A549 treated with GW870086 at 1 μM for 4 hours (cell line): ENCODE measurements around the gene DPEP2. TPM values are rescaled to one million over a fixed set of nuclear protein-coding genes. Genes with fewer than 3 reads are reported as not detected.

Source experiments
- total RNA-seq: library from RNA; stranded (reverse); fragments of 200-300 nt; extraction: Qiagen RNA extraction; gene quantifications from 5 replicates; pipeline ENCODE4 v1.2.3, GENCODE V29; 2022; ENCODE audit warnings: low read depth

The DPEP2 gene, protein sequence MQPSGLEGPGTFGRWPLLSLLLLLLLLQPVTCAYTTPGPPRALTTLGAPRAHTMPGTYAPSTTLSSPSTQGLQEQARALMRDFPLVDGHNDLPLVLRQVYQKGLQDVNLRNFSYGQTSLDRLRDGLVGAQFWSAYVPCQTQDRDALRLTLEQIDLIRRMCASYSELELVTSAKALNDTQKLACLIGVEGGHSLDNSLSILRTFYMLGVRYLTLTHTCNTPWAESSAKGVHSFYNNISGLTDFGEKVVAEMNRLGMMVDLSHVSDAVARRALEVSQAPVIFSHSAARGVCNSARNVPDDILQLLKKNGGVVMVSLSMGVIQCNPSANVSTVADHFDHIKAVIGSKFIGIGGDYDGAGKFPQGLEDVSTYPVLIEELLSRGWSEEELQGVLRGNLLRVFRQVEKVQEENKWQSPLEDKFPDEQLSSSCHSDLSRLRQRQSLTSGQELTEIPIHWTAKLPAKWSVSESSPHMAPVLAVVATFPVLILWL
- total RNA-seq, result not detected in 5 replicates

GRCh38 chr16:67998779-67999688, at the start of gene DPEP2:
TSS of gene DPEP2 (minus strand) at chr16:67999484. CDS start at chr16:67993212, 6,272 bp downstream.

DNA sequence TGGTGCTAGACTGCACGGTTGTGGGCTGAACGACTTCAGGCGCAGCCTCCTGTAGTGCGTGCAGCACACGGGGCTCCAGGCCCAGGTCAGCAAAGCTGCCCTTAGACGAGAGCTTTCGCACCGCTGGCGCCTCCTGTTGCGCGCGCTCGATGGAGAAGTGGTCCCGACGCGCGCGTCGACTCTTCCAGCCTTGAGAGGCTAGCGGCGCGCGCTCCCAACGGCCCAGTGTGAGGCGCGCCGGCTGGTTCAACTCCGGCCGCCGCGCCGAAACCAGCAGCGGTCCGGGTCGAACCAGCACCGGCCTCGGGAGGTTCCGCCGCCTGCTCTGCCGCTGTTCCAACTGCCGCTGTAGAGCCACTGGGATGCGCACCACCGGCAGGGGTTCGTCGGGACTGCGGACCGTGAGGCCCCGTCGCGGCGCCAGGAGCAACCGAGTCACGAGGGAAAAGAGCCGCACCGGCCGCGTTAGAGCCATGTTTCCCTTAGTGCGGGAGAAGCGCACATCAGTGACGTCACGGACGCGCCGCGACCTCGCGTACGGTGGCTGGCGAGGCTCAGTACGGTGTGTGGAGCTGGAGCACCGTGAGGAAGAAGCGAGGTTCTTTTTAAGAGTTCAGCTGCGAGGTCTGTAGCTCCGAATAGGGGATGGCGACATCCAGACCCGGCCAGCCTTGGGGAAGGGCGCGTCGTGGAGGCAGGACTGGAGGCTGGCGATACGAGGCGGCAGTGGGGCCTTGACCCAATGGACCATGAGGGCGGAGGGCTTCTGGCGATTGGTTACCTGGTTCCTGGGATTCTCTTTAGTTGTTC, 23.6 kb upstream of the DPEP2 start, which contains the start of the genes DDX28 and DUS2:
TSS of gene DDX28 (minus strand) at position 505 of the 810 bp plus-strand sequence. CDS start at position 475, 30 bp downstream.
TSS of gene DUS2 (plus strand) at position 557 of the 810 bp plus-strand sequence. CDS start 14,740 bp downstream, outside the sequence.

GRCh38 chr16:68015681-68016080, 16.4 kb upstream of the DPEP2 start, which contains the start of gene DPEP2NB:
TSS of gene DPEP2NB (minus strand) at chr16:68015911. CDS start at chr16:68015770, 141 bp downstream.

DNA sequence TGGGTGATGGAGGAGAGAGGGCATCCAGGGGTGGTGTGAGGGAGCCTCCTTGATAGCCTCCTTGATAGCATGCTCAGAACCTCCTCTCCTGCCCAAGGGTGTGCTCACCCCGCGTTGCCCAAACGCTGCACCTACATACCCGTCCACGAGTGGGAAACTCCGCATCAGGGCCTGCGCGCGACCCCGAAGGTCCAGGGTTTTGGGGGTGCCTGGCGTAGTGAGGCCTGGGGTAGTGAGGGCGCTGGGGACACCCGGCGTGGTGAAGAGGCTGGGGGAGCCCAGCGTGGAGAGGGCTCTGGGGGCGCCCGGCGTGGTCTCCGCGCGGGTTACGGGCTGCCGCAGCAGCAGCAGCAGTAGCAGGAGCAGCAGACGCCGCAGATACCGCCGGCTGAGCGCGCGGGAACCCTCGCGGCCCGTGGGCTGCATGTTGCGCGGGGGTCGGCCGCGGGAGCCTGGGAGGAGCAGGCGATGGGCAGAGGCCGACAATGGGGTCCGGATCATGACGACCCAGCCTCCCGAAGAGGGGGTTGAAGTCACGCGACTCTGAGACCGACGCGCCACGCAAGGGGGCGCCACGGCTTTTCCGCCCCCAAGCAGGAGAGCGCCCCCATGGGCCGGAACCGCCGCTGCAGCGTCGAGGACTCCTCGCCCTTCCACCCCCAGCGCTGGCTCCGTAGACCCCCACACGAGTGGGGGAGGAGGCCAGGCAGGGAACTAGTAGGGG, 19.2 kb downstream of the DPEP2 start, which contains the start of gene DPEP3:
TSS of gene DPEP3 (minus strand) at position 545 of the 724 bp plus-strand sequence. CDS start at position 426, 119 bp downstream.

DNA sequence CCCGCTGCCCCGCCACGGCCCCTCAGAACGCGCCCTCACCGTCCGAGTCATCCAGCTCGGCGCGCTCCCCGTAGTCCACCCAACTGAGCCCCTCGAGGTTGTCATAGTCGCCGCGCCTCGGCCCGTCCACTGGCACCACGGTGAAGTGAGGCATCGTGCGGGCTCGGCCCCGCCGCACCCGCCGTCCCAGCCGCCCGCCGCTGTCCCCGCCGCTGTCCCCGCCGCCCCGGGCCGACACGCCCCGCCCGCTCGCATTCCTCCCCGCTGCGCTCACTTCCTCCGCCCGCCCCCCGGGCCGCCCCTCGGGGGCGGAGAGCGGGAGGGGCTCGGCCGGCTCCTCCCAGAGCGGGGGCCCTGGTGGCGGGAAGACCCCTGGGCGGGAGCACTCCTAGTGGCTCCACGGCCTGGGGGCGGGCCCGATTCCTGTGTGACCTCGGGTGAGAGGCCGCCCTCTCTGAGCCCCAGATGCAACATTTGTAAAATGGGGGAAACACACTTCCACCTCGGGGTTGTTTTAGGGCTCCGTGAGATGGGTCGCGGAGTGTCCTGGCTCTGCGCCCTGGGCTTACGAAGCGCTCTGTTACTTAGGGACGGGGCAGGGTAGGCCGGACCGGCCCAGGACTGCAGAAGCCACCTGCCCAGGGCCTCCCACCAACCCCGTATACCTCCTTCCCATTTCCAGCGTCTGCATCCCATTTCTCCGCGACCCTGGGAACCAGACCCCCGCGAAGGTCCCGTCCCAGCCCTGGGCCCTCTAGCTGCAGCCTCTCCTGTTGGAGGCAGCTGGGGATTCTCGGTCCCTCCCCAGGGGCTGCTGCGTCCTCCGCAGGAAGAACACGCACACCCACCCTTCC, 30.7 kb downstream of the DPEP2 start, which contains the start of gene SLC12A4:
TSS of gene SLC12A4 (minus strand) at position 238 of the 854 bp plus-strand sequence. CDS start at position 154, 84 bp downstream.

DNA sequence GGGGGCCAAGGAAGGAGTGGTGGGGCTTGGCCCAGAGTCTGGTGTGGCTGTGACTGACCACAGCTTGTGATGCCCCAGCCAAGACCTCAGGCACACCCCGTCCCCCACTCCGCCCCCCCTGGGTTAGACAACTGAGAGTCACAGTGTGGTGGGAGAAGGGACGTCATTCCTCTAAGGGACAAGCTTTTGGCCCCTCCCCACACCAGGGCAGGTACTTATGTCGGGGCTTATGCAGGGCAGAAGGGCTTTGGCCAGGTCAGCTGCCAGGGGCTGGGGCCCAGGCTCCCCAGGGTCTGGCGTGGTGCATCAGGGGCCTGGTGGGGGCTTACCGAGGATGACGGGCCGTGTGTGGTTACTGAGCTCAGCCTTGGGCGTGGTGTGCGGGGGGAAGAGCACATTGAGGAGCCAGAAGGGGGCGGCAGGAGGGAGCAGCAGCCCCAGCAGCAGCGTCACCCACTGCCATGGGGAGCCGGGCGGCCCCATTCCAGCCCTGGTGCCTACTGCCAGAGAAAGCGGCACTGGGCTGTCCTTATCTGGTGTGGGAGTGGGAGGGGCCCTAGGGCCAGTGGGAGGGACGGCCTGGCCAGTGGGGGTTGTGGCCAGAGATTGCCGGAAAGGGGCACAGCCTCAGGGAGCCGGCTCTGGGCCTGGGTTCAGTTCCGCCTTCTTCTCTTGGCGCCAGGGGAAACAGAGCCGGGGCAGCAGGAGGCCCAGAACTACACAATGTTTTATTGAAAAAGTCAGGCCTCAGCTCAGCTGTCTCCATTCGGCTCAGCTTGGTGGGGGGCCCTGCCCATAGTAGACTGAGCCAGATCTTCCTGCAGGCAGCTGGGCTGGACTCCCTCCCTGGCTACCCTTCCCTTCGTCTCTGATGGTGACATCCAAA, 55.4 kb downstream of the DPEP2 start, which contains the start of gene LCAT:
TSS of gene LCAT (minus strand) at position 502 of the 886 bp plus-strand sequence. CDS start at position 483, 19 bp downstream.

Other genes with a start within 250 kb of the DPEP2 start
- 7.4 to 9.5 TPM (median 8.3 TPM) in 5 replicates for gene RANBP10, start 192.9 kb downstream of the DPEP2 start, total RNA-seq
- gene TSNAXIP1, start 192.6 kb downstream of the DPEP2 start, total RNA-seq, result 0.29 to 0.53 TPM (median 0.41 TPM) in 5 replicates
- 26.3 to 42.4 TPM (median 39.3 TPM) in 5 replicates for gene THAP11, start 157.2 kb downstream of the DPEP2 start, total RNA-seq
- gene NUTF2, start 152.6 kb downstream of the DPEP2 start, total RNA-seq, result 228 to 243 TPM (median 238 TPM) in 5 replicates
- 25.7 to 30.8 TPM (median 27.4 TPM) in 5 replicates for gene CENPT, start 151.8 kb downstream of the DPEP2 start, total RNA-seq
- gene EDC4, start 126.4 kb downstream of the DPEP2 start, total RNA-seq, result 44.9 to 65.1 TPM (median 60.7 TPM) in 5 replicates
- gene NRN1L, start 114.6 kb downstream of the DPEP2 start, total RNA-seq, result 0.28 to 0.52 TPM in 2 of 5 replicates, not detected in the others
- gene PSKH1, start 106.2 kb downstream of the DPEP2 start, total RNA-seq, result 12.7 to 18.9 TPM (median 14.8 TPM) in 5 replicates
- gene CTRL, start 67.6 kb downstream of the DPEP2 start, total RNA-seq, result 1.0 to 2.1 TPM (median 1.7 TPM) in 5 replicates
- gene PSMB10, start 62.6 kb downstream of the DPEP2 start, total RNA-seq, result 42.5 to 60.5 TPM (median 50.4 TPM) in 5 replicates
- gene LCAT, start 55.4 kb downstream of the DPEP2 start, total RNA-seq, result 8.3 to 12.6 TPM (median 11.0 TPM) in 5 replicates
- 26.5 to 36.3 TPM (median 30.8 TPM) in 5 replicates for gene SLC12A4, start 30.8 kb downstream of the DPEP2 start, total RNA-seq
- gene DPEP3, start 19.0 kb downstream of the DPEP2 start, total RNA-seq, result not detected in 5 replicates
- gene DPEP2NB, start 16.4 kb upstream of the DPEP2 start, total RNA-seq, result not detected in 5 replicates
- gene DDX28, start 23.7 kb upstream of the DPEP2 start, total RNA-seq, result 18.0 to 21.4 TPM (median 19.4 TPM) in 5 replicates
- 15.1 to 17.6 TPM (median 16.6 TPM) in 5 replicates for gene DUS2, start 23.8 kb upstream of the DPEP2 start, total RNA-seq
- 12.2 to 16.3 TPM (median 14.6 TPM) in 5 replicates for gene NFATC3, start 85.9 kb upstream of the DPEP2 start, total RNA-seq
- 0.08 to 0.19 TPM (median 0.17 TPM) in 4 of 5 replicates, not detected in the other for gene ESRP2, start 236.6 kb upstream of the DPEP2 start, total RNA-seq
- gene PLA2G15, start 245.9 kb upstream of the DPEP2 start, total RNA-seq, result 14.1 to 17.4 TPM (median 15.6 TPM) in 5 replicates